Subcutaneous preadipocyte (primary cell): ENCODE data around the gene ZNF268. TPM values are rescaled to one million over a fixed set of nuclear protein-coding genes. Genes with fewer than 3 reads are reported as not detected.

Source experiments
- small RNA-seq: library from RNA; depleted of rRNA; stranded (forward); fragments of <200 nt; gene quantifications from one replicate; pipeline ENCODE3, GENCODE V24; 2012
- total RNA-seq: library from RNA; depleted of rRNA; stranded (reverse); fragments of >200 nt; gene quantifications from 2 replicates; pipeline ENCODE4 v1.2.3, GENCODE V29; 2012

Gene ZNF268
- total RNA-seq: 19.1 and 20.9 TPM in 2 replicates

GRCh38 chr12:133181238-133181959 lies at the start of gene ZNF268:
Gene ZNF268 (plus strand): TSS chr12:133181495. CDS start chr12:133181998, 503 bp downstream.

GRCh38 chr12:133235401-133236112 lies 54.3 kb downstream of the ZNF268 start, which contains the start of gene ANHX:
Gene ANHX (minus strand): TSS chr12:133235877. CDS start chr12:133234356, 1,521 bp downstream.

Small RNAs within 50 kb of the gene (small RNA-seq; reads per million reads assigned to genes)
- gene RF00019: not detected
- gene RNU6-717P: not detected

Other genes starting within 250 kb of the ZNF268 start
- gene ZNF605, start 225.2 kb upstream of the ZNF268 start, total RNA-seq: 11.0 and 11.1 TPM in 2 replicates
- gene ZNF26, start 195.1 kb upstream of the ZNF268 start, total RNA-seq: 16.8 and 22.8 TPM in 2 replicates
- 16.2 and 17.8 TPM in 2 replicates for gene ZNF84, start 144.0 kb upstream of the ZNF268 start, total RNA-seq
- 11.0 and 16.4 TPM in 2 replicates for gene ZNF140, start 100.6 kb upstream of the ZNF268 start, total RNA-seq
- 1.1 and 1.4 TPM in 2 replicates for gene ZNF891, start 51.2 kb upstream of the ZNF268 start, total RNA-seq
- gene ZNF10, start 50.9 kb upstream of the ZNF268 start, total RNA-seq: 2.9 and 3.5 TPM in 2 replicates
- gene ANHX, start 54.4 kb downstream of the ZNF268 start, total RNA-seq: not detected in 2 replicates